GM23248 (cell line): ENCODE measurements around the gene PRR5L.

Experiments
- EZH2 ChIP-seq: fragments of 200-600 bp; sonication (generic); IDR thresholded peaks from 2 replicates; pipeline ENCODE4 v1.6.1; 2018; ENCODE audit warnings: antibody characterized with exemption, mild to moderate bottlenecking; ENCODE audit not compliant: insufficient read depth, poor library complexity, severe bottlenecking
- EZH2phosphoT487 ChIP-seq: fragments of 200-600 bp; sonication (generic); IDR thresholded peaks from 2 replicates; pipeline ENCODE4 v1.6.1; 2018; ENCODE audit warnings: antibody characterized with exemption, moderate library complexity, mild to moderate bottlenecking, low read depth; ENCODE audit not compliant: insufficient read depth

DNA sequence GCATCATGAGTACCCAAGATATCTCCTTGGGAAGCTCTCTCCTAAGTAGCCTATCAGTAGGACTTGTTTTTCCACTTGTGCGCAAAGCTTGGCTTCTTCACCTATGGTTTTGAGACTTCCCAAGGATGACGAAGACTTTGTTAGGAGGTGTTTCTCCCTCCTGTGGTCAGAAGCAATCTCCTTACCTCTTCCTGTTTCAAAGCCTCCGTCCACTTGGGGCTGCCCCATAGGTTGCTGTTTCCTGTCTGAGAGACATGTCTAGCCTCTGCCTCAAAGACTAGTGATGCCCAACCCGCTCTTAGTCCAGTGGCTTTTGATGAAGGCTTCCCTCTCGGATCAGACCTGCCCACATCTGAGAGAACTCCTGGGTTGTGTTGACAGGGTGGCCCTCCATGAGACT, 121.1 kb downstream of the PRR5L start:
- TF ChIP-seq EZH2 (no peak), EZH2phosphoT487 (no peak)
